ENCODE data around the gene FRAS1.
"Not testable (repeated sequence)": the region's sequence is repeated elsewhere in the genome, so short reads cannot be mapped to it uniquely, and the experiment has no call there.

The FRAS1 gene

DNA sequence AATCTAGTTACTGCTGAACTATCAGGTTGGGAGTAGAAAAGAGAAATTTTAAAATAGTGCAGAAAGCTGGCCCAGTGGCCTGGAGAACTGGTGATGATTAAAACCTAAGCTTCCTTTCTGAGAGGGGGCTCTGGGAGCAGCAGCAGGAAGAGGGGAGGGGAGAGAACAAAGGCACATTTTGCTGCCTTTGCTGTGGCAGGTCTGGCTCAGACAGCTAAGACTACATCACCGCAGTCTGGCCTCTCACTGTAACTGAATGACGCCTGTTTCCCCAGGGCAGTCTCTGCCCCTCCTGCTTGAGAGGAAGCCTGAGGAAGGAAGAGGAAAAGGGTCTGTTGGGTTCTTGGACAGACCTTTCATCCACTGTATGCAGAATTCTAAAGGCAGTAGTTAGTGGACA lies 148.5 kb downstream of the FRAS1 start:
- peak overlapping the region; percentile 71 to 76 (median 76) for H3K27ac Mint-ChIP-seq
- peaks cover 4% of the 10 kb centered on the region for H3K27me3 Mint-ChIP-seq (ENCODE audit: low read depth)
- no peaks in the 10 kb centered on the region for H3K9me3 Mint-ChIP-seq
- peaks cover 10% of the 10 kb centered on the region for H3K36me3 Mint-ChIP-seq (ENCODE audit: low read depth)
- TF ChIP-seq, protein P1, sequence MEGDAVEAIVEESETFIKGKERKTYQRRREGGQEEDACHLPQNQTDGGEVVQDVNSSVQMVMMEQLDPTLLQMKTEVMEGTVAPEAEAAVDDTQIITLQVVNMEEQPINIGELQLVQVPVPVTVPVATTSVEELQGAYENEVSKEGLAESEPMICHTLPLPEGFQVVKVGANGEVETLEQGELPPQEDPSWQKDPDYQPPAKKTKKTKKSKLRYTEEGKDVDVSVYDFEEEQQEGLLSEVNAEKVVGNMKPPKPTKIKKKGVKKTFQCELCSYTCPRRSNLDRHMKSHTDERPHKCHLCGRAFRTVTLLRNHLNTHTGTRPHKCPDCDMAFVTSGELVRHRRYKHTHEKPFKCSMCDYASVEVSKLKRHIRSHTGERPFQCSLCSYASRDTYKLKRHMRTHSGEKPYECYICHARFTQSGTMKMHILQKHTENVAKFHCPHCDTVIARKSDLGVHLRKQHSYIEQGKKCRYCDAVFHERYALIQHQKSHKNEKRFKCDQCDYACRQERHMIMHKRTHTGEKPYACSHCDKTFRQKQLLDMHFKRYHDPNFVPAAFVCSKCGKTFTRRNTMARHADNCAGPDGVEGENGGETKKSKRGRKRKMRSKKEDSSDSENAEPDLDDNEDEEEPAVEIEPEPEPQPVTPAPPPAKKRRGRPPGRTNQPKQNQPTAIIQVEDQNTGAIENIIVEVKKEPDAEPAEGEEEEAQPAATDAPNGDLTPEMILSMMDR (IDR thresholded peaks at IDR 0.05; ENCODE audit: unreplicated experiment in 3 of 3) = no peak
- no peak overlapping the region for H3K4me3 Mint-ChIP-seq
- peaks cover 36% of the 10 kb centered on the region for H3K4me1 Mint-ChIP-seq

DNA sequence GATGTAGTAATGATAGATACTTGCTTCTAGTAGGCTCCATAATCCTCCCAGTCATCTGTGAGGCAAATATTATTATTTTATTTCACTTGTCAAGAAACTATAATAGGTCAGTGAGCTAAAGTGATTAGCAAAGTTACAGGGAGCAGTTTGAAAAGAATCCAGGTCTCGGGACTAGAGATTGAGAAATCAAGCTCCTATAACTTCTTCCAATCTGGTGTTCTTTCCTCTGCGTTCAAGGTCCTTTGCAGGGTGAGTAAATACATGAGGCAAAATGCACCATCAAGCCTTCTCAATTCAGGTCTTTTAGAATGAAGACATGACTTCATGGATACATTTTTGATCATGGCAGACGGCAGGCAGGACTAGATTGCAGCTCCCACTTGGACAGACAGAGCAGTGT lies 150.4 kb downstream of the FRAS1 start:
- Mint-ChIP-seq H3K4me3 (no peak overlapping the region), H3K4me1 (peaks cover 31% of the 10 kb centered on the region)

DNA sequence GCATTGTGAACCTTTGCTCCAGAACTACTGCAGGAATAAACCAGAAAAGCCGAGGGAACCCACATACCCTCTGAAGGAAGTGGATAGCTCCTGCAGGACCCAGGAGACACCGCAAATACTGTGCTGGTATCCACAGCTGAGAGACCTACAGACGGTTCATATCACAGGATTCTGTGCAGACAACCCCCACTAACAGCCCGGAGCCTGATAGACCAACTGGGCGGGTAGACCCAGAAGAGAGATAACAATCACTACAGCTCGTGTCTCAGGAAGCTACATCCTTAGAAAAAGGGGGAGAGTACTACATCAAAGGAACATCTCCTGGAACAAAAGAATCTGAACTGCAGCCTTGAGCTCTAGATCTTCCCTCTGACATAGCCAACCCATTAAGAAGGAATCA lies 150.8 kb downstream of the FRAS1 start:
- no peaks in the 10 kb centered on the region for H3K9me3 Mint-ChIP-seq
- H3K27ac Mint-ChIP-seq = peak overlapping the region; percentile 33 to 50 (median 40)
- peaks cover 31% of the 10 kb centered on the region for H3K4me1 Mint-ChIP-seq
- peaks cover 10% of the 10 kb centered on the region for H3K36me3 Mint-ChIP-seq (ENCODE audit: low read depth)
- H3K27me3 Mint-ChIP-seq (ENCODE audit: low read depth) = peaks cover 4% of the 10 kb centered on the region
- H3K4me3 Mint-ChIP-seq = no peak overlapping the region
- TF ChIP-seq, protein P1 (IDR thresholded peaks at IDR 0.05; ENCODE audit: unreplicated experiment in 3 of 3) = no peak

More for the DNA sequence above, 150.4 kb downstream of the FRAS1 start:
- H3K36me3 Mint-ChIP-seq (ENCODE audit: low read depth) = peaks cover 10% of the 10 kb centered on the region
- TF ChIP-seq, protein P1 (IDR thresholded peaks at IDR 0.05; ENCODE audit: unreplicated experiment in 3 of 3) = no peak
- H3K9me3 Mint-ChIP-seq = no peaks in the 10 kb centered on the region
- peak overlapping the region in 2 of 3 experiments; percentile 33 to 40 for H3K27ac Mint-ChIP-seq
- peaks cover 4% of the 10 kb centered on the region for H3K27me3 Mint-ChIP-seq (ENCODE audit: low read depth)

DNA sequence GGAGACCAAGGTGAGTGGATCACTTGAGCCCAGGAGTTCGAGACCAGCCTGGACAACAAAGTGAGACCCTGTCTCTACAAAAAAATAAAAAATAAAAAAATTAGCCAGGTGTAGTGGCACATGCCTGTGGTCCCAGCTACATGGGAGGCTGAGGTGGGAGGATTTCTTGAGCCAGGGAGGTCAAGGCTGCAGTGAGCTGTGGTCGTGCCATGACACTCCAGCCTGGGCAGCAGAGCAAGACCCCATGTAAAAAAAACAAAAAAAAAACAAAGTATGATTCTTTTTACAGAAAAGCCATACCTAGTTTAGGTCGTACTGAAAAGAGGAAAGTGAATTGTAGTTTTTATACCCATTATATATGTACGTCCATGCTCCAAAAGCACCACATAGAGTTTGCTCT lies 151.8 kb downstream of the FRAS1 start:
- H3K4me1 Mint-ChIP-seq = peaks cover 31% of the 10 kb centered on the region
- not testable (repeated sequence) for H3K4me3 Mint-ChIP-seq; H3K36me3 Mint-ChIP-seq (ENCODE audit: low read depth); H3K27me3 Mint-ChIP-seq (ENCODE audit: low read depth); H3K9me3 Mint-ChIP-seq; H3K27ac Mint-ChIP-seq

DNA sequence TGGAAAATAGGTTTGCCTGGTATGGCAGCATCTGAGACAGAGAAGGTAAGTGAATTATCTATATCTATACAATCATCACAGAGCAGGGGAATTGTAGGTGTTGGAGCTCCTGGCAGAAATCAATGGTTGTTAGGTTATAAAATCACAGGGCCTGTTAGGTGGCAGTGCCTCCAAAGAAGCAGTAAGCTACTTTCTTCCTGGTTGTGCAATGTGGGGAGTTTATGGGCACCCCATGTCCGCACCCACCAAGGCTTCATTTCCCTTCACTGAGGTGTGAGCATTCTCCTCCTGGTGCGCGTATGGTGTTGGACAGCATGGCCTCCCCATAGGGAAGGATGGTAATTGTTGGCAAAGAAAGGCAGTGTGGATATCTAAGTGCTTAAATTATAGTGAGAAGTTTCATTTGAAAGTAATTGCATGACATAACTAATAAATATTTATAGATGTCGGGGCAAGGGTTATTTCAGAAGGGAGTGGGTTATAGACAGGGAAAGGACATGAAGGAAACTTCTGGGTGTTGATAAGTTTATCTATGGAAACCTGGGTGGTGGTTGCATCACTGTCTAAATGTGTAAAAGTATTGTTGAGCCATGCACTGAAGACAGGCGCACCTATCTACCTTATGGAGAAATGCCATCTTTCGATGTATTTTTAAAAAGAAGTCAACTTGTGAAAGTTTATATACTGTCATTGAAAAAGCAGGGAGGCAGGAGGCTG lies 153.7 kb downstream of the FRAS1 start:
- Mint-ChIP-seq H3K27me3 (ENCODE audit: low read depth) (peaks cover 4% of the 10 kb centered on the region), H3K27ac (no peak overlapping the region), H3K36me3 (ENCODE audit: low read depth) (peaks cover 10% of the 10 kb centered on the region), H3K9me3 (no peaks in the 10 kb centered on the region), H3K4me1 (peaks cover 18% of the 10 kb centered on the region), H3K4me3 (no peak overlapping the region)
- TF ChIP-seq, protein P1 (IDR thresholded peaks at IDR 0.05; ENCODE audit: unreplicated experiment in 3 of 3) = no peak

DNA sequence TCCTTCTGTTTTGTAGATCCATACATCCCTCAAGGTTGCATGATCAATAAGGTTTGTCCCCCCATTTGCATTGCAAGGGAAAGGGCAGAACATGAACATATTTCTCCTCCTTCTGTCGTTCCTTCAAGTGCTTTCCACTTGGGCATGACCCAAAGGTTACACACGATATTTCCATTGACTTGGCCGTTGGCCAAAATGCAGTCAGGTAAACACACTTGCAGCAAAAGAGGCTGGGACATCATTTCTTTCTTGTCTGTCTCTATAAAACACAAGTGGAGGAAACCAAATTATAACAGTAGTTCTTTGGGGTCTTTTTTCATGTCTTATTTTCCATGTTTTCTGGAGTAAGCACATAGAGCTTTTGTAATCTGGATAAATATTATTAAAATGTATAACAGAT lies 156.1 kb downstream of the FRAS1 start:
- Mint-ChIP-seq H3K27ac (no peak overlapping the region), H3K36me3 (ENCODE audit: low read depth) (peaks cover 4% of the 10 kb centered on the region), H3K4me3 (no peak overlapping the region), H3K27me3 (ENCODE audit: low read depth) (no peaks in the 10 kb centered on the region), H3K9me3 (no peaks in the 10 kb centered on the region), H3K4me1 (peaks cover 1% of the 10 kb centered on the region)
- TF ChIP-seq, protein P1 (IDR thresholded peaks at IDR 0.05; ENCODE audit: unreplicated experiment in 3 of 3) = no peak

All from nephron (organoid).